Effector CD4-positive, alpha-beta T cell (primary cell): ENCODE measurements around the gene PTTG1IP2. TPM values are rescaled to one million over a fixed set of nuclear protein-coding genes. Genes with fewer than 3 reads are reported as not detected.
"Not testable (repeated sequence)": the region's sequence is repeated elsewhere in the genome, so short reads cannot be mapped to it uniquely, and the experiment has no call there.

ENCODE experiments used
- DNase-seq: peaks from one replicate; pipeline ENCODE4 v3.0.0-alpha.2; 2020
- total RNA-seq: gene quantifications from one replicate; lab custom pipeline; 2026; lab: John Stamatoyannopoulos, UW

Gene PTTG1IP2
- not detected for total RNA-seq

- DNase-seq, result no peak
These were observed at the start of gene PTTG1IP2 for GRCh38 chr7:90469554-90469953. Gene PTTG1IP2, plus strand, starts transcription at chr7:90469639. Its CDS starts 148 bp downstream, at chr7:90469787.

- no peak for DNase-seq
These were observed 47.8 kb upstream of the PTTG1IP2 start for GRCh38 chr7:90421651-90422050.

GRCh38 chr7:90424720-90425119 lies 44.7 kb upstream of the PTTG1IP2 start:
- no peak for DNase-seq

- no peak for DNase-seq
These were observed 44.1 kb upstream of the PTTG1IP2 start for GRCh38 chr7:90425376-90425775.

GRCh38 chr7:90430614-90431460 lies 38.6 kb upstream of the PTTG1IP2 start:
- no peak for DNase-seq

GRCh38 chr7:90432752-90433151 lies 36.7 kb upstream of the PTTG1IP2 start:
- DNase-seq, result no peak

- no peak for DNase-seq
These were observed 36.2 kb upstream of the PTTG1IP2 start for GRCh38 chr7:90433221-90433620.

- DNase-seq, result no peak
These were observed 23.8 kb upstream of the PTTG1IP2 start for GRCh38 chr7:90445633-90446032.

GRCh38 chr7:90446137-90446899 lies 23.1 kb upstream of the PTTG1IP2 start:
- no peak for DNase-seq

- no peak for DNase-seq
These were observed 16.1 kb upstream of the PTTG1IP2 start for GRCh38 chr7:90453259-90453891.

GRCh38 chr7:90453931-90454330 lies 15.5 kb upstream of the PTTG1IP2 start:
- DNase-seq, result no peak

GRCh38 chr7:90455163-90456030 lies 14.0 kb upstream of the PTTG1IP2 start:
- DNase-seq, result no peak

- no peak for DNase-seq
These were observed 11.3 kb upstream of the PTTG1IP2 start for GRCh38 chr7:90458104-90458503.

GRCh38 chr7:90459888-90460287 lies 9.6 kb upstream of the PTTG1IP2 start:
- DNase-seq, result no peak

GRCh38 chr7:90461219-90461618 lies 8.2 kb upstream of the PTTG1IP2 start:
- no peak for DNase-seq

- not testable (repeated sequence) for DNase-seq
These were observed 6.2 kb upstream of the PTTG1IP2 start for GRCh38 chr7:90463151-90463628.

- DNase-seq, result no peak
These were observed 3.6 kb upstream of the PTTG1IP2 start for GRCh38 chr7:90465816-90466215.

GRCh38 chr7:90472805-90473540 lies 3.5 kb downstream of the PTTG1IP2 start:
- DNase-seq, result no peak

- no peak for DNase-seq
These were observed 4.4 kb downstream of the PTTG1IP2 start for GRCh38 chr7:90473814-90474213.

- DNase-seq, result no peak
These were observed 5.1 kb downstream of the PTTG1IP2 start for GRCh38 chr7:90474284-90475210.
